ENCODE data around the gene TMEM107.
"Not testable (repeated sequence)": the region's sequence is repeated elsewhere in the genome, so short reads cannot be mapped to it uniquely, and the experiment has no call there.

Gene TMEM107

GRCh38 chr17:8176197-8176940 is at the start of gene TMEM107:
TMEM107 (minus strand) TSS chr17:8176380; CDS start chr17:8176286, 94 bp downstream.
- DNase-seq, result peak; percentile 88

- no peak for DNase-seq
These were observed 49.0 kb upstream of the TMEM107 start for GRCh38 chr17:8224891-8225812.

GRCh38 chr17:8223356-8224126 is 47.4 kb upstream of the TMEM107 start:
- DNase-seq, result peak; percentile 68

DNA sequence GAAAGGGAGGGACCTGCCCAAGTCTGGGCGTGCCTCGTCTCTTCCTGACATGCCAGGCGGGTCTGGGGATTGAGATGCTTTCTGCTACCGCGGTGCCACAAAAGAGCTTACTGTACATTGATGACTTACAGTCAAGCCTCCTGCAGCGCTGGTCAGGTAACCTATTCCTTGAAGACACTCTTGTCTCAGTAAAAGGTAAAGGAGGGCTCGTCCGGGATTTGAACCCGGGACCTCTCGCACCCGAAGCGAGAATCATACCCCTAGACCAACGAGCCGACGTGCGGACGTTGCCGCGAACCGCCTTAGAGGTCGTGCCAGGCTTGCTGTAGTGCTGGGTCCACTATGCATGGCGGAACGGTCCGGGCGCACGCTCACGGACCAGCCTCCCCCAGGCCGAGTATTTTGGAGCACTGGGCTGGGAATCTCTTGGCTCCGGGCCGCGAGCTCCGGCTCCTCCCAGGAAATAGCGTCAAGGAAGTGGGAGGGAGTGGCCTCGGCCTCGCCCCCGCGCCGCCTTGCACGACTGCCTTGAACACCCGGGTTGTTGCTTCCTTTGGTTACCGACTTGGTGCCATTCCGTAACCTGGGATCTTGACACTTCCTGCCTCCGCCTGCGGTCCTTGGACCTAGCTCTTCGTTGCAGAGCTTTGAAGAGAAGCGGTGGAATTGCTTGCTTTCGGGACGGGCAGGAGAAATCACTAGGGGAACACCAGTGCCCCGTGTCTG is 46.6 kb upstream of the TMEM107 start:
- peak; percentile 98 for DNase-seq

DNA sequence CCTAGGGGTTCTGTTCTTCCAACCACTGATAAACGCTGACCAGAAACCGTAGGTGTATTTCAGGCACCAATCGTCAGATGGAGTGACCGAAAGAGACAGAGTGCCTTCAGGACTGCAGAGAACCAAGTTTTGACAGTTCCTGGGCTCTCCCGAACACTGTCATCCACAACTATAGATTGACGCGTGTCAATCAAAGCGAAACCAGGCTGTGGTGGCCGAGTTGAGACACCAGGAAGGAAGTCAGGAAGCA is 46.1 kb upstream of the TMEM107 start:
- DNase-seq, result no peak

- DNase-seq, result peak; percentile 92
These were observed 45.6 kb upstream of the TMEM107 start for GRCh38 chr17:8221663-8222379.

DNA sequence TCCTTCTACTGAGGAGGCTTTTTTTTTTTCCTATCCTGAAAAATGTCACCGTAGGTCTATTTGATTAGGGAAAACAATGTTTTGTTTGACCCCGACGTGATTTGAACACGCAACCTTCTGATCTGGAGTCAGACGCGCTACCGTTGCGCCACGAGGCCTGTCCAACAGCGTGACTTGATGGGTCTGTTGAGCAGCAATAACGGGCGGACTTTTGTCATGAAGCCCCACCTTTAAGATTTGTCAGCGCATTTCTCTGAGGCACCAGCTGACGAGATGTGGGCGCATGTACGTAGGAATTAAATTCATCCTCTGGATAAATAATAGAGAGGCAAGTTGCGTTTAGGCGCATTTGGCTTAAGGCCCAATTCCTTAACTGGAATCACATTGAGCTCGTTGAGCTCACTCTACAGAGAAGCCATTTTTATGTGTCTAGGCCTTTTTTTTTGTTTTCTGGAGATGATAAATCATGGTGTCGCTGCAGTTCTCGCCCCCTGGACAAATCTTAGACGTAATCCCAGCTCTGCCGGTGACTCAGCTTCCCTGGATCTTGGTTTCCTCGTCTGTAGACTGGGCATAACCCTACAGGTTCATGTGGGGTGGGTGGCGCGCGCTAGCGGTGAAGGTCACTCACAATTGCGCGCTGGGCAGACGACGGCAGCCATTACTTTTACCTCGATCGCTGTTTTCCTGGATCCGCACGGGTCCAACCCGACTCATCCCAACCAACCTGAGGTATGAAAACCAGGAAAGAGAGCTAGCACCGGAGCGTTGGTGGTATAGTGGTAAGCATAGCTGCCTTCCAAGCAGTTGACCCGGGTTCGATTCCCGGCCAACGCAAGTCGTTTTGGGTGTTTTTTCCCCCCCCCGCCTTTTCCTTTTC is 44.8 kb upstream of the TMEM107 start:
- DNase-seq, result peak; percentile 93

DNA sequence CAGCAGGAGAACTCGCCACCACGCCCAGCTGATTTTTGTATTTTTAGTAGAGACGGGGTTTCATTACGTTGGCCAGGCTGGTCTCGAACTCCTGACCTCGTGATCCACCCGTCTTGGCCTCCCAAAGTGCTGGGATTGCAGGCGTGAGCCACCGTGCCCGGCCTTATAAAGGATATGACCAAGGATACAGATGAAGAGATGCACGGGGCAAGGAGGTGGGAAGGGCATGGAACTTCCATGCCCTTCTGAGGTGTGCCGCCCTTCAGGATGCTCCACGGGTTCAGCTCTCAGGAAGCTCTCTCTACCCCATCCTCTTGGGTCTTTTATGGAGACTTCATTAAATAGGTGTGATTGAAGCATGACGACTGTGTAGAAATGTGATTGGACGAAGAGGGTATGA is 37.8 kb upstream of the TMEM107 start:
- DNase-seq, result not testable (repeated sequence)

DNA sequence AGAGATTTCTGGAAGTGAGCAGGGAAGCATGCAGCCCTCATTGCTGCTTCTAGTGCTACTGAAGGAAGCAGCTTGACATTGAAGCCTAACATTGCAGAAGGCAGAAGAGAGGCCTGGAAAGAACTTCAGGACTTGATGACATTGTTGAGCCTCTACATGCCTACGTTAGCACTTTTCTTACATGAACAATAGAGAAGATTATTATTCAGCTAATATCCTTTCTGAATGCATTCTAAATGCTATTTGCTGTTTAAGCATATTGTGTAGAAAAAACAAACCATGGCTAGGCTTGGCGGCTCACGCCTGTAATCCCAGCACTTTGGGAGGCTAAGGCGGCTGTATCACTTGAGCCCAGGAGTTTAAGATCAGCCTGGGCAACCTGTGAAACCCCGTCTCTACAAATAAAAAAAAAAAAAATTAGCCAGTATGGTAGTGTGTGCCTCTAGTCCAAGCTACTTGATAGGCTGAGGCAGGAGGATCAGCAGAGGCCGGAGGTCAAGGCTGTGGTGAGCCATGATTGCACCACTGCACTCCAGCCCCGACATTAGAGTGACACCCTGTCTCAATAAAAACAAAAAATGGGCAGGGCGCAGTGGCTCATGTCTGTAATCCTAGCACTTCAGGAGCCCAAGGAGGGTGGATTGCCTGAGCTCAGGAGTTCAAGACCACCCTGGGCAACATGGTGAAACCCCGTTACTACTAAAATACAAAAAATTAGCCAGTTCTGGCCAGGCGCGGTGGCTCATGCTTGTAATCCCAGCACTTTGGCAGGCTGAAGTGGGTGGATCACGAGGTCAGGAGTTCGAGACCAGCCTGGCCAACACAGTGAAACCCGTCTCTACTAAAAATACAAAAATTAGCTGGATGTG is 36.4 kb upstream of the TMEM107 start:
- DNase-seq, result peak; percentile 42

DNA sequence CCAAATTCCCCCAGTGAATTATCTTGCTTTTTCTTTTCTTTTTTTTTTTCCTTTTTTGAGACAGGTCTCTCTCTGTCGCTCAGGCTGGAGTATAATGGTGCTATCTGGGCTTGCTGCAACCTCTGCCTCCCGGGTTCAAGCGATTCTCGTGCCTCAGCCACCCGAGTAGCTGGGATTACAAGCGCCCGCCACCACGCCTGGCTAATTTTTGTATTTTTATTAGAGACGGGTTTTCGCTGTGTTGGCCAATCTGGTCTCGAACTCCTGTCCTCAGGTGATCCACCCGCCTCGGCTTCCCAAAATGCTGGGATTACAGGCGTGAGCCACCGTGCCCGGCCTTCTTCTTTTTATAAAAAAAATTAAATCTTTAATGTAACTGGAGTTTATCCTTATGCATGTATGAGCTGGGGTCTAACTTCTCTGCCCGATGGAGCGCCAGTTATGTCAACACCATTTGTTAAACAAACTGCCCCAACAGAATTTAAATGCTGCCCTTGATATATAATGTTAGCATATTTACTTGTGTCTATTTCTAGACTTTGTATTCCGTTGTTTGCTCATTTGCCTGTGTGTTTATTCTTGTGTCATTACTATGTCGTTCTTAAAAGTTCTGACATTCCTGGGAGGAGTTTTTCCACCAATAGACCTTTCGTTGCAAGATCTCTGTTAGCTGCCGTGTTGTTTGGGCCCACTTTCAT is 34.7 kb upstream of the TMEM107 start:
- DNase-seq, result no peak

- DNase-seq, result peak; percentile 98
These were observed 34.0 kb upstream of the TMEM107 start, which contains the start of gene AURKB for GRCh38 chr17:8209907-8210760. AURKB (minus strand) TSS chr17:8210575; CDS start chr17:8210224, 351 bp downstream.

DNA sequence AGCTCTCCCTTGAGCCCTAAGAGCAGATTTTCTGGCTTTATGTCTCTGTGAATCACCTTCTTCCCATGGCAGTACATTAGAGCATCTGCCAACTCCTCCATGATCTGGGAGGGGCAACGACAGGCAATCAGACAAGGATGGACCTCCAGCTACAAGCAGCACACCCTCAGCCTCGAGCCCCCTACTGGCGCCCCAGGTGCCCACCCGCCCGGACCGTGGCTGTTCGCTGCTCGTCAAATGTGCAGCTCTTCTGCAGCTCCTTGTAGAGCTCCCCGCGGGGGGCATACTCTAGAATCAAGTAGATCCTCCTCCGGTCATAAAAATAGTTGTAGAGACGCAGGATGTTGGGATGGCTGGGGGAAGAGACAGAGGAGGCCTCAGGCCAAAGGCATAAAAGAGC is 30.4 kb upstream of the TMEM107 start:
- DNase-seq, result no peak

DNA sequence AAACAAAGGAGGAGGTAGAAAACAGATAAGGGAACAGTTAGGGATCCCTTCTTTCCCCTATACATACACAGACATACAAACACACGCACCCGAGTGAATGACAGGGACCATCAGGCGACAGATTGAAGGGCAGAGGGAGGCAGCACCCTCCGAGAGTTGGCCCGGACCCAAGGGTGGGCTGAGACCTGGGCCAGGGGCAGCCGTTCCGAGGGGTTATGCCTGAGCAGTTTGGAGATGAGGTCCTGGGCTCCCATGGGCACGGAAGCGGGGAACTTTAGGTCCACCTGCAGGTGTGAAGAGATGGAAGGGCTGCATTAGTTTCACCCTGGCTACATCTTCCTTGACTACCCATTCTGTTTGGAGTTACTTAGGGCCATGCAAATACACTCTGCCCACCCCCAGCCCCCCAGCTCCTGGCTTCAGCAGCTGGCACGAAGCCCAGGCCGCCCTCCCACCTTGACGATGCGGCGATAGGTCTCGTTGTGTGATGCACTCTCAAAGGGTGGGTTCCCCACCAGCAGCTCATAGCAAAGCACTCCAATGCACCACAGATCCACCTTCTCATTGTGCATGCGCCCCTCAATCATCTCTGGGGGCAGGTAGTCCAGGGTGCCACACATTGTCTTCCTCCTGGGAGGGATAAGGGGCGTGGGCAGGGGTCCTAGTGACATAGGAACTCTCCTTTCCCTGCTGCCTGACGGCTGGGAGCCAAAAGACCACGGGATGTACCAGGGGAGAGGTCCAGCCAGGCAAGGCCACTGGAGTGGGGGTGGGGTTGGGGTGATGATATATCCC is 28.8 kb upstream of the TMEM107 start:
- DNase-seq, result no peak

GRCh38 chr17:8192070-8192815 is 16.1 kb upstream of the TMEM107 start:
- DNase-seq, result peak; percentile 77

- no peak for DNase-seq
These were observed 14.3 kb upstream of the TMEM107 start for GRCh38 chr17:8190506-8190905.

GRCh38 chr17:8189711-8190477 is 13.7 kb upstream of the TMEM107 start, which contains the start of gene BORCS6:
BORCS6 (minus strand) TSS chr17:8190180; CDS start chr17:8190140, 40 bp downstream.
- DNase-seq, result peak; percentile 99
